Measurements from ENCODE around the gene HDLBP.

GRCh38 chr2:241237047-241237446 is 78.4 kb downstream of the HDLBP start:
- no peak for TF ChIP-seq CTCF (conservative IDR thresholded peaks at IDR 0.05)
- no peak for TF ChIP-seq ZFX (IDR thresholded peaks at IDR 0.05)

All from C4-2B (cell line).